DMS153 treated with DMSO at 0.1 percent for 48 hours (cell line): ENCODE data around the gene KIRREL3.

Experiments used
- DNase-seq: peaks from one replicate; lab custom pipeline; 2025; ENCODE audit not compliant: unreplicated experiment; lab: John Stamatoyannopoulos, UW

KIRREL3 gene

GRCh38 chr11:127000291-127000968, at the start of gene KIRREL3:
Gene KIRREL3, minus strand, starts transcription at chr11:127000770.
- DNase-seq, result peak; percentile 49

GRCh38 chr11:127050186-127050585, 49.6 kb upstream of the KIRREL3 start:
- no peak for DNase-seq

DNA sequence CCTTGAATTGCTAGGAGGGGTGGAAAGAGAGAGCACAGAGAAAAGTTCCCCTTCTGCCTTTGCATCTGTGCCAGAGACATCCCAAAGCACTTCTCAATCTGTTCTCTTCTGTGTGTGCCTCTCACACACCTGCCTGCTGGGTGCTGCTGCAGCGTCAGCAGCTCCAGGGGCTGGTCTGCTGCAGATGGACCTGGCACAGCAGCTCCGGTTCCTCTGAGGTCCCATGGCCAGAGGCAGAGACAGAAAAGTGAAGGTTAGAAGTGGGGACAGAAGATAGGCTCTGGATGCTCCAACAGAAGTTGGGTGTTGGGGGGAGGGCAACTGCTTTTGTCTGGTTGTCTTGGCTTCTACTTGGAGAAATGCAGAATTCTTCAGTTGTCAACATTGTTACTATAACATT, 48.9 kb upstream of the KIRREL3 start:
- no peak for DNase-seq

GRCh38 chr11:127044535-127044934, 44.0 kb upstream of the KIRREL3 start:
- no peak for DNase-seq

GRCh38 chr11:127042445-127042844, 41.9 kb upstream of the KIRREL3 start:
- DNase-seq, result no peak

DNA sequence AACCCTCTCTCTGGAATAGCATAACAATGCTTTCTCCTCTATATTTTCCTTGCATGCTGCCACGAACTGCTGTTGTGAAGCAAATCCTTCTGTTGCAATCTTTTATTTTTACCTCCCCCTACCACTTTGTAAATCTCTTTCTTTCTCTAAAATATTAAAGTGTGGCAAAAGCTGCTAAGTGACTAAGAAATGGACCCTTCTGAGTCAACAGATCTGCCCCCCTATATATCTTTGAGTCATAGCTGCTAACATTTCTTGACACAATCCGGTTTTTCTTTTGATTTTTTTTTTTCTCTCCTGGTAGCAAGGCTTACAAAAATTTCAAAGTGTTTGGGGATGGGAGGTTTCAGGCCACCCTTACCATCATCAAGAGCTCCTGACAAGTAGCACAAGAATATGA, 39.0 kb upstream of the KIRREL3 start:
- no peak for DNase-seq

GRCh38 chr11:127037596-127037995, 37.0 kb upstream of the KIRREL3 start:
- no peak for DNase-seq

DNA sequence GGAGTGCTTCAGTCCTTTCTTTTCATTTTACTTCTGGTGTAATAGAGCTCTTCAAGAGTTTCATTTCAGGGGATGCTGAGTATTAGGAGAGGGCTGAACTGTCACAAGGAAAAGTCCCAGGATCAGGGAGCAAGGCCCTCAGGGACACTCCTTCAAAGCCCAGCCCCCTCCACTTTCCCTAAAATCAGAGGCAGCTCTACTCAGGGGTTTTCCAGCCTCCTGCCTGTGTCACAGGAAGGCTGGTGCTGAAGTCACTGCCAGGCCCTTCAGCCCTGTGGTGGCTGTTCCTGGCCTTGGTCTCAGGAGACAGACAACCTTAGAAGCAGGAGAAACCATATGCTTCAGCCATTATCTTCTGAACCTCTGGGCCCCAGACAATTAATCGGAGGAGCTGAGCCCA, 36.4 kb upstream of the KIRREL3 start:
- DNase-seq, result no peak

DNA sequence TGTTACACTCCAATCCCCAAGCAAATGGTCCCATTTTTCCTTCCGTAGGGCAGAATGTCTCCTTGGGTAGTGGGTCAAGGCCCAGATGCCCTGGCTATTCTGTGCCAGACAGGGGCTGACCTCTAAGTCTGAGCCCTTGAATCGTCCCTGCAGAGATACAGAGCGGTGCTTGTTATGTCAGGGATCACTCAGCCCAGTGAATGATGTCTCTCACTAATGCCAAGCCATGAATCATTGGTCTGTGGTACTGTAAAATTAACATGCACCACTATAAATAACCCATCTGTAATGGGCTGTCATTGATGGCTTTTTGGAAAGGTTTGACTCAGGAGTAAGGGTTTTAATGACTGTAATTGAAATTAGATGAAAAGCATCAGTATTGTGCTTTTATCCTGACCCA, 35.3 kb upstream of the KIRREL3 start:
- no peak for DNase-seq

- no peak for DNase-seq
Observed at GRCh38 chr11:127034973-127035372, 34.4 kb upstream of the KIRREL3 start.

- DNase-seq, result no peak
Observed at GRCh38 chr11:127028648-127029047, 28.1 kb upstream of the KIRREL3 start.

GRCh38 chr11:127027789-127028188, 27.2 kb upstream of the KIRREL3 start:
- no peak for DNase-seq

- no peak for DNase-seq
Observed at GRCh38 chr11:127027000-127027399, 26.4 kb upstream of the KIRREL3 start.

DNA sequence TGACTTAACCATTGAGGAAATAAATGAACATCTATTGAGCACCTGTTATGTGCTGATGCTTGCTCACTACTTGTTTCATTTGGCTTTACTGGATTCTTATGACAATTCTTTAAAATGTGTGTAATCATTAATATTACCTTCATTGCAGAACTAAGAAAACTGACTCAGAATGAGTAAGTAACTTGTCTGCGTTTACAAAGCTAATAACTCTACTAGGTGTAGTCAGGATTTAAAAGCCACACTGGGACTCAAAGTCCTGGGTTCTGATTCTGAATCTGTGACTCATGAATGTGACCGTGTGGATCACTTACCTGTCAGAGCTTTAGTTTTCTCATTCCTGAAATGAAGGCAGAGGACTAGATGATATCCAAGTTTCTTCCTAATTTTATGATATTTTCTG, 23.4 kb upstream of the KIRREL3 start:
- DNase-seq, result no peak

DNA sequence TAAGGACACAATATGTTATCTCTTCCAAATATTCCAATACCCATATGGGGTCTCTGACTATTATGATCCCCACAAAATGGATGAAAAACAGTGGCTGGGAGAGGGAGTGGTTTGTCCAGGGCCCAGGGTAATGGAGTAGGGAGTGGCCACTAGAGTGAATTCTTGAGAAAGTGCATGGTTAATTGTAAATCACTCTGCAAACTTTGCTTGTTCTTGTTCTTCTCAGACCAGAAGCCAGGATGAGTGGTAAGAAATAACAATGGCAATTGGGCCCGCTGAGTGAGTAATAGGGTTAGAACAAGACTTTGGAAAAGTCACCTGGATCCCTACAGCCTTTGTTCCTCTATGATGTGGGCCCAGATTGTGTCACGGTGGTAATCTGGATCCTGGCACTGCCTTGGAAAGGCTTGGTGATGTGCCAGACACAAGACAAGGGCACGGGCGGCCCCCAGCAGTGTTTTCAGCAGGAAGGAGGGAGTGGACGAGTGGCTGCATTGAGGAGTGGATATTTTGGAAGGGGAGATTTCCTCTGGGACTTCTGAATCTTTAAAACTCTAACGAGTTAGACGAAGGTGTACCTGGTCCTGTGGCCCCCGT, 18.2 kb upstream of the KIRREL3 start:
- DNase-seq, result no peak

DNA sequence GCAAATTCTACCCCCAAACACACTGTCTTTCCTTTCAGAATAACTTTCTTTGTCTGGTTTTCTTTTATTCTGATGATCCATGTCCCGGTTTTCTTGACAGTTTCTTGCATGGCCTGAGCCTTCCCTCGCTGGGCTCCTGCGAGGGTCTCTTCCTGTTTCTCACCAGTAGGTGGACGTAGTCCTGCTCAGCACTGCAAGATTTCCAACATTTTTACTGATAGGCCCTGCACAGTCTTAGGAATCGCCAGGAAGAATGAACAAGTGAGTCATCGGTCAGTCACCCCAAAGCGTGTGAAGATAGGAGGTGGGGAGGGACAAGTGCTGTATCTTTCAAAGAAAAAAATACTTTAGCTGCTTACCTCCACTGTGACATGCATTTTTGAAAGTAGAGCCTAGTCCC, 16.9 kb upstream of the KIRREL3 start:
- DNase-seq, result no peak

DNA sequence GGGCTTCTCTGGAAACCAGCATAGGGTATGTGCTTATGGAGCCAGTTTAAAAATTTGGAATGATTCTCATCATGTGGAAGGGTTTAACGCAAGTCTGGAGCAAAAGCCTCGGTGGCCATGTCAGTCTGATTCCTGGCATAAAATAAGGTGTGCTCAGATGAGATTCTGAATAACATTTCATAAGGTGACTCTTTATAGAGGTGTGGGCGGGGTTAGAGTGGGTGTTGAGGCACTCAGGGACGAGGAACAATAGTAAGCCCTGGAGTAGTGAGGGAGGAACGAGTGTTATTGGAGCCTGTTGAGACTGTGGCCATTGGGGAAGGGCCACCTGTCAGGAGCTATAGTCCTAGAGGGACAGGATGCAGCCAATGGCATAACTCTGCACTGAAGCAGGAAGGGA, 13.0 kb upstream of the KIRREL3 start:
- no peak for DNase-seq

DNA sequence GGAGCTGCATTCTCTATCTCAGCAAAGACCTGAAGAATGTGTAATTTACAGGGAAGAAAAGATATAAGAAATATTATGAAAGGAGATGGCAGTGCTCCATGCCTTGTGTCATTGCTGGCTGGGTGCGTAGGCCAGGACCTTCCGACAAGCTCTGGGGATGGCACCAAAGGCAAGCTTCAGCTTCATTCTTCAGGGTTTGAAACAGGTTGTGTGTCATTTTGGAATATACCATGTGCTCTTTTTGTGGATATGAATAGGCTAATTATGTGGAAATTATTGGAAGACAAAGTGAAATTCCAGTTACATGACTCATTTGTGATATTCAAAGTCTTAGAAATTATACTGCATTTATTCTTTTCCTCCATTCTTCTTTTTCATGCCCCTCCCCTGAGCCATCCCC, 5.7 kb upstream of the KIRREL3 start:
- DNase-seq, result no peak

DNA sequence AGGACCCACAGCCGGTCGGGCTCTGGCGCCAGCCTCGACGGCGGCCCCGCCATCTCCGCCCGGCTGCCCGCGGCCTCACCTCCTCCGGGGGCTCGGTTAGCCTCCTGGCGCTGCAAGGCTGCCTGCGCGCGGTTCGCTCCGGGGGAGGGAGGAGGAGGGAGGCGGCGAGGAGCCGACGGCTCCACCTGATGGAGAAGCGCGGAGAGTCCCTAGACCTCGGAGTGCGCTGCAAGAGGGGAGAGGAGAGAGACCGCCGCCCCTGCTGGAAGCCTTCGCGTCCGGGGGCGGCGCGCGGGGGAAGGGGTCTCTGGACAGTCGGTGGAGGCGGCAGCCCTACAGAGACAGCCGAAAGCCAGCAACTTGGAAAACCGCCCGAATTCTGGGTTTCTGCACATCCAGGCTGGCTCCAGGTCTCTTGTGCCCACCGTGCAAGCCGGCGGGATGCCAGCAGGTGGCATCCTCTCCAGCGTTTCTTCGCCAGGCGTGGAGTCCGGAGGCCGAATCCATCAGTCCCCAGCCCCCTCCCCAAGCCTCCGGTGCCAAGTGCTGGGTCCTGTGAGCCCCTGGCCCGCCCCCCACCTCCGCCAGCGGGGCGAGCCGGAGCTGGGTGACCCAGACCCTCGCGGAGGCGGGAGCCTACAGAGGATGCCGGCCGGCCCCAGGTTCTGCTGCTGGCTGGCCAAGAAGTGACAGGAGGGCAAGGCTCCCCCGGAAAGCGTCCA, 2.9 kb upstream of the KIRREL3 start:
- DNase-seq, result peak; percentile 89

DNA sequence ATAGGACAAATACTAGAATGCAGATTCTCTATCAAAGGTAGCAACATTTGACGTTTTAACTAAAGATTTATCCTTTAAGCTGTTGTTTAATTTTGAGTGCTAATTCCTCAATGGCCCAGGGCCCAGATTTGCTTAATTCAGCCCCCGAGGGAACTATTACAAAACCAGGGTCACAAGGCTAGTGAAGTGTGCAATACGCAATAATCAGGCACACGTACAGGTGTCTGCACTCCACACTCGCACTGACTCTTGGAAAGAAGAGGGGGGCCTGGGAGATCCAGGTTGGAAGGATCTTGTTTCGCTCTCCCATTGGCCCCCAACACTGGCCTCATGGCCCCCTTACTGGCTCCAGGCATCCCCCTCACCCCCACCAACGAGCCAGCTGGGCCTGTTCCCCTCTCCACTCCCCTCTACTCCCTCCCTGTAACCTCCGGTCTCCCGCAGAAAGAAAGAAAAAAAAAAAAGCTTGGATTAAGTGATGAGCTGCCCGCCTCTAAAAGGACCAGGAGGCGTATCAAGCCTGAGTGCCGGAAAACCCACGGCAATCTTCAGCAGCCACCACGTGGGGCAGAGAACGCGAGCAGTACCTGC, 2.2 kb upstream of the KIRREL3 start:
- DNase-seq, result no peak

GRCh38 chr11:127000981-127001380, 411 bp upstream of the KIRREL3 start:
- peak; percentile 47 for DNase-seq

GRCh38 chr11:126999366-126999765, 1.2 kb downstream of the KIRREL3 start:
- no peak for DNase-seq
